GM18520 (cell line): ENCODE results near the gene MRAP.

ENCODE experiments used
- ATAC-seq: cut with Tn5 transposase; IDR thresholded peaks from one replicate; pipeline ENCODE4 v1.9.1; 2021; ENCODE audit not compliant: unreplicated experiment

MRAP gene

DNA sequence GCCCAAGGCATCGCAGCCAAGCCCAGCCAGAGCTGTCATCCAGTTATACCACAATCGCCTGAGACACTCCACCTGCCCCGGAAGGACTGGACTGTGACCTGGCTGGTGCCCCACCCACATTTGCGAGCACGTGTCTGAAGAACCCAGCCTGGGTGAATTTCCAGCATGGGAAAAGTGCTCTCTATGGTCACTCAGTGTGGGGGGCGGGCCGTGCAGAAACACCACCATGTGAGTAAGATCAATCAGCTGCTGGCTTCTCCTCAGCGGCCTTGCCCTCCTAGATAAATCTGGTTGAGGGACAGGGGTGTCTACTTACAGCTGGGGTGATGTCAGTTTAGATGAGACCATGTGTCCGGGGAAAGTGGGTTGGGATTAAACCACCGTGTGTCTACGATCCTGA is 49.3 kb downstream of the MRAP start:
- no peak for ATAC-seq

DNA sequence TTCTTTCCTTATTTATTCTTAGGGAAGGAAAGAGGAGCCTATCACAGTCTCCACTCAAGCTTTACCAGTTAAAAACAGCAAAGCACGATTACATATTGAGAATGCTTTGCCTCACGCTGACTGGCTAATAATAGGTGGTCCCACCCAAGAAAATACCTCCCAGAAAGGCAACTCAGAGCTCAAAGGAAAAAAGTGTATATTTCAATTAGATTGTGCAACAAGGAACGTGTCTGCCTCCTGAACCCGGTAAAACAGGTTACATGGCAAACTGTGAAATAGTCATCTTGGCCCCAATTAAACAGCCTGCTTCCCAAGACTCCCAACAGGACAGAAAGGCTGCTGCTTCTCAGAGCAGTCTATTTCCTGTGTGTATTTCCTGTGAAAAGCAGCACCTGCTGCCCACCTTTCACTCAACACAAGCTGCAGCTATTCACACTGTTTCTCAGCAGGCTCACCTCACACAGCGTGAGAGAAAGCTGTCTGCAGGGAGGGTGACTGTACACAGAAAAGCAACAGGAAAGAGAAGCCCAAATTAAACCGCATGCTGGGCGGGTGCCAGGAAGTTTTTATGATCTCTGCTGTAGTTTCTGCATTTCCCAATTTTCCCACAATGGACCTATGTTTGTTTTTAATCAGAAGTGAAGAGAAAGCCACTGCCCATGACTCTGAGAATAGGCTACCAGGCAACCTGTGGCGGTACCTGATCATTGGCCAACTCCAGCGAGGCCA is 50.1 kb downstream of the MRAP start:
- no peak for ATAC-seq

GRCh38 chr21:32349333-32349944 is 50.8 kb downstream of the MRAP start:
- ATAC-seq: no peak

- ATAC-seq: no peak
Observed at GRCh38 chr21:32350211-32350980, 51.7 kb downstream of the MRAP start.

DNA sequence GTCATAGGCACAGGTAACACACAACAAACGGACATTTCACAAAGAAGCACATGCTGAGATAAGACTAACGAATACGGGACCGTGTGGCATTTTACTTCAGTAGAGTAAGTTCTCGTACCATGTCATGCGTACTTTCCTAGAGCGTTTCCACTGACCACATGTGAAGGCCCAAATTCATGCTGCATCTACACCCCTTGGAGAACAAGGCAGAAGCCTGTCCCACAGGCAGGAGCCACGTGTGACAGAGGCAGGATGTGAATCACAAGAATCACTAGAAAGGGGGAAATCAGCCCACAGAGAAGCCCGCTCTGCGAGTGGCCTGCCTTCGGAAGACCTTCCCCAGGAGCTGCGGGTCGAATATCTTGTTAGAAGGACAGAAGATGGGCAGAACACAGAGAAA is 52.3 kb downstream of the MRAP start:
- ATAC-seq: no peak

DNA sequence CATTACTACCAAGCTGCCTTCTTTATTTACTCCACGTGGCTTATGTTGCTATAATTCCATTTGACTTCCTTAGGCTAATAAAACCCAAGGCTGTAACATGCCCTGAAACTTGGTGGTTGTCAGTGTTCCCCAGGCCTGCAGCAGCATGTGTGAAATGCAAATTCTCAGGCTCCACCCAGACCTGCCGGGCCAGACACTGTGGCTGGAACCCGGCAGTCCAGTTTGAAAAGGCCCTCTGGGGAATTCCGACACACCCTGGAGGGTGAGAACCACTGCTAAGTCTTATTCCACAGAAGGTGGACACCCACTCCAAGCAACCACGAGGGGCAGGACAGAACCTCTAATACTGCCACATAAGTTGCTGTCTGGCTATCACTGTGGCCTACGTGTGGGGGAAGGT is 52.8 kb downstream of the MRAP start:
- no peak for ATAC-seq

DNA sequence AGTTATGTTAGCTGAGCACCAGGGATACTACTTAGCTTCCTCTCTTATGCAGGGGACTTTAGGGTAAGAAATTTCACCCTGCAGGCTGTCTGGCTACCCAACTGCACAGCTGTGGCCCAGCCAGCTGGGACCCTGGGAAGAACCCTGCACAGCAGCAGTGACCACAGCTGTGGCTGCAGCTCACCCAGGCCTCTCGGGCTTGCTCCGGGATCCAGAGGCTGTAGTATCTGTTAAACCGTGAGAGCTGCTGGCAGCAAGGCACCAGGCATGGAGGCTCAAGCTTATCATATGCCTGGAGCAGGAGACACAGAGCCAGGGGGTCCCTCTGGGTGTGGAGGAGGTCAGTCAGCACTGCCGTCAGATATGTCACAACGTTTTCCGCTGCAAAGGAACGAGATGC is 53.9 kb downstream of the MRAP start:
- ATAC-seq: no peak

GRCh38 chr21:32353002-32353711 is 54.5 kb downstream of the MRAP start:
- no peak for ATAC-seq

GRCh38 chr21:32356874-32357395 is 58.3 kb downstream of the MRAP start:
- ATAC-seq: no peak

- ATAC-seq: no peak
Observed at GRCh38 chr21:32359719-32360260, 61.1 kb downstream of the MRAP start.

DNA sequence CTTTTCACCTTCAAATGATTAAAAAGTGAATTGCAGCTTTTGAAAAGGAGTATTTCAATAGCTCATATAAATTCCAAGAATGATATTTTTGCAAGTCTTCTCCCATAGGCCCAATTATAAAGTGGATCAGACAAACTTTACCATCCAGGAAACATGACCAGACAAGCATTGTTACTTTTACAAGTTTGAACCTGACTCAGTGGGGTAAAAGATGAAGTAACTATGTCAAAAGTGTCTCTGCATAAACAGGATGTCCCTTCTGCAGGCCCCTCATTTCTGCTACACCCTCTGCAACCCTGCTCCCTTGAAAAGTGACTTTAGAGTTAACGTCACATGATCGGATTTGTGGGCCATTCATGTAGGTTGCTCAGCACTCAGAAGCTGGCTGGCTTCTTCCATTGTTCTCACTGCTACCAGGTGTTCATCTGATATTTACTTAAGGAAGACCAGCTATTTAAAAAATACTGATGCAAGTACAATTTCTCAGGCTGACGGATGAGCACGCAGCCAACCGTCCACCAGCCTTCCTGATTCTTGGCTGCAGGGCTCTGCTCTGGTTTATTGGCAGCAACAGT is 61.8 kb downstream of the MRAP start:
- no peak for ATAC-seq
